Neural crest cell (in vitro differentiated cells): ENCODE measurements around the gene AGBL5. TPM values are rescaled to one million over a fixed set of nuclear protein-coding genes. Genes with fewer than 3 reads are reported as not detected.
A peak's percentile ranks its signal among the peaks of the same experiment; 100 is the strongest.

Source experiments
- DNase-seq: peaks from one replicate; pipeline ENCODE4 v3.0.0; 2021; ENCODE audit warnings: low read depth, mixed read lengths, low spot score
- H3K27ac Mint-ChIP-seq: one replicate; pipeline ENCODE4 v1.8.0; 2021; ENCODE audit warnings: mild to moderate bottlenecking, mixed read lengths; ENCODE audit not compliant: unreplicated experiment
- H3K27me3 Mint-ChIP-seq: 2 replicates; pipeline ENCODE4 v1.8.0; 2021; ENCODE audit warnings: low read depth, mild to moderate bottlenecking, mixed read lengths
- H3K36me3 Mint-ChIP-seq: 2 replicates; pipeline ENCODE4 v1.8.0; 2021; ENCODE audit warnings: low read depth, mild to moderate bottlenecking, mixed read lengths
- H3K4me1 Mint-ChIP-seq: 2 replicates; pipeline ENCODE4 v1.8.0; 2021; ENCODE audit warnings: mixed read lengths
- H3K4me3 Mint-ChIP-seq: one replicate; pipeline ENCODE4 v1.8.0; 2021; ENCODE audit warnings: mild to moderate bottlenecking, mixed read lengths
- H3K9me3 Mint-ChIP-seq: 2 replicates; pipeline ENCODE4 v1.8.0; 2021; ENCODE audit warnings: mixed read lengths
- CTCF ChIP-seq: fragments of 200-600 bp; sonication (generic); conservative IDR thresholded peaks from 2 replicates; pipeline ENCODE4 v1.5.0; 2021; ENCODE audit warnings: antibody characterized with exemption, mild to moderate bottlenecking
- total RNA-seq: library from RNA; stranded (reverse); gene quantifications from 2 replicates; pipeline ENCODE4 v1.2.1, GENCODE V29; 2021

The AGBL5 gene
- total RNA-seq, 1 donor from 2014 or later: 67.2 TPM

DNA sequence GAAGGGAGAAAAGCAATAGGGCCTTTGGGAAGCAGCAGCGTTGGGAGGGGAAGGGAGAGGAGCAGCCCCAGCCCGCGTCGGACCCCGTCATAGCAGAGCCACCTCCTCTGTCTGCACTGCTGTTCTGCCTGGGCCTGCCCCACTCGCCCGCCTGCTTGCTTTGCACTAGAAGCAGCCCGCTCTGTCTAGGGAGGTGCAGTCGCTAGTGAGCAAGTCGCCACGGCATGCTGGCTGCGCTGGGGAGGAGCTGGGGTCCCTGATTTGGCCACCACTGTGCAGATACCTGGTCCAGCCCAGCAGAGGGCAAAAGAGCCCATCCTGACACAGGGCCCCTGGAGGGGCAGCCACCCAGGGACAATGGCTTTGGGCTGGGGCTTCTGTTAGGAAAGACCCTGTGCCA, 26.7 kb upstream of the AGBL5 start:
- peak overlapping the region; percentile 69 for H3K27ac Mint-ChIP-seq
- peaks cover 5% of the 10 kb centered on the region for H3K36me3 Mint-ChIP-seq
- peak overlapping the region; percentile 57 for H3K4me3 Mint-ChIP-seq
- no peak for DNase-seq
- no peaks in the 10 kb centered on the region for H3K27me3 Mint-ChIP-seq
- no peaks in the 10 kb centered on the region for H3K9me3 Mint-ChIP-seq
- no peak for TF ChIP-seq CTCF
- peaks cover 24% of the 10 kb centered on the region for H3K4me1 Mint-ChIP-seq

DNA sequence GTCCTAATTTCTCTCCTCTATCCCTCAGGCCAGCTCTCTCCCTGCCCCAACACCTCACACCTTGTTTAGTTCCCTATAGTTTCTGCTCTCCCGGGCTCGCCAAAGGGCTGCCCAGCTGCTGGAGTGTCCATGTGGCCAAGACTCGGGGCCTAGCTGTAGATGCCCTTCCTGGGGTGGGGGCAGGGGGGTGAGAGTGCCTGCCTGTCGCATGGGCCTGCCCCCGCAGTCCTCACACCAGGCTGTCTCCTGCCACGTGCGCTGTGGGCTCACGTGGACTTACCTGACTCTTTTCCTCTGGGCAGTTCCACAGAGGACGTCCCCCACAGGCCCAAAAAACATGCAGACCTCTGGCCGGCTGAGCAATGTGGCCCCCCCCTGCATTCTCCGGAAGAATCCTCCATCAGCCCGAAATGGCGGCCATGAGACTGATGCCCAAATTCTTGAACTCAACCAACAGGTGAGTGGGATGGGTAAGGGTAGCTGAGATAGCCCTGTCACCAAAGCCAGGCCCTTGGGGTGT, 26.1 kb upstream of the AGBL5 start:
- Mint-ChIP-seq H3K27ac (peak overlapping the region; percentile 69), H3K4me1 (peaks cover 22% of the 10 kb centered on the region)

DNA sequence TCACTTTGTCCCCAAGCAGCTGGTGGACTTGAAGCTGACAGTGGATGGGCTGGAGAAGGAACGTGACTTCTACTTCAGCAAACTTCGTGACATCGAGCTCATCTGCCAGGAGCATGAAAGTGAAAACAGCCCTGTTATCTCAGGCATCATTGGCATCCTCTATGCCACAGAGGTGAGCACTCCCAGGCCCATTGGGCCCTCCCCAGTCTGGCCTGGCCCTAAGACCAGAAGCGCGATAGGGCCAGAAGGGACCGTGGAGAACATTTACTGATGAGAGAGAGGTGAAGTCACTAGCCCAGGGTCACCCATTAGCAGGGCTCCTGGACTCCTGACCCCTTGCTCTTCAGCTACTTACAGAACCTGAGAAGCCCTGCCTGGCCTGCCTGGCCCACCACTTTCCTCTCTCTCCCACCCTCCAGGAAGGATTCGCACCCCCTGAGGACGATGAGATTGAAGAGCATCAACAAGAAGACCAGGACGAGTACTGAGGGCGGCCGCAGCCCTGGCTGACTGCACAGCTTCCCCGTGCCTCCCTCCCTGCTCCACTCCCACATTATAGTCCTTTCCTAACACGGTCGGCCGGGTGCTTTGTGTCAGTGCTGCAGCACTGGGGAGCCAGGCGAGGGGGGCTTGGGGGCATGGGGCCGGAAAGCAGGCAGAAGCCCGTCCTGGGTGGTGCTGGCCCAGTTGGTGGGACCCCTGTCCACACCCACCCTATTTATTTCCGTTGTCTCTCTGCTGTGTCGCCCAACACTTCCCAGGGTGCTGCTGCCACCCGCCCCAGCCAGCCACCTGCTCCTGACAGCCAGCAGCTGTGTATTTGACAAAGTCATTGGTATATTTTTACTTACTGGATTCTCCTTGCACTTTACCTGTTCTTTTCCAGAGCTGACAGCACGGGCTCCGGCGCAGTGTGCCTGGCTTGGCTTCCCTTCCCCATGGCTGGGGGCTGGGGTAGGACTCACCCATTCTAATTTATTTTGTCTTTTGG, 25.3 kb upstream of the AGBL5 start:
- no peak for DNase-seq
- Mint-ChIP-seq H3K9me3 (no peaks in the 10 kb centered on the region), H3K36me3 (peaks cover 5% of the 10 kb centered on the region), H3K4me3 (no peak overlapping the region), H3K4me1 (peaks cover 17% of the 10 kb centered on the region), H3K27ac (peak overlapping the region; percentile 71), H3K27me3 (no peaks in the 10 kb centered on the region)
- TF ChIP-seq CTCF: no peak

More for the DNA sequence above, 26.1 kb upstream of the AGBL5 start:
- peaks cover 5% of the 10 kb centered on the region for H3K36me3 Mint-ChIP-seq
- TF ChIP-seq CTCF: no peak
- peak overlapping the region; percentile 57 for H3K4me3 Mint-ChIP-seq
- H3K27me3 Mint-ChIP-seq: no peaks in the 10 kb centered on the region
- no peaks in the 10 kb centered on the region for H3K9me3 Mint-ChIP-seq
- DNase-seq: no peak

DNA sequence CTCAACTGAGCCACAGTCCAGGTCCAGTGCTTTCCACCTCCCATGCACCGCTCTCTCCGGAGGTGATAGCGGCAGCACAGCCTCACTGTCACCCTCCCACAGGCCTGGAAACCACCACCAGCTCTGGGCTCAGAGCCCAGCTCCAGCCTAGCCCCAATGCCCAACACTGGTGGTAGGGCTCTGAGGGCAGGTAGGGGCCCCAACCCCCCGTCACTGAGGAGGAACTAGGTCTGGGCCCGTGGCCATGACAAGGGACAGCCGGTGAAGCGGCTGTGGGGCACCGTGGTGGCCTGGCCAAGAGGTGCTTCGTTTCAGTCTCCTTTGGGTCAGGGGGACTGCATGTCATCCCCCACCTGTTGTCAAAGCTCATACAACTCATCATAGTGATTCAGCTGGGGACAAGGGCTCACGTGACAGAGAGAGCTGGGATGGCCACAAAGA, 24.2 kb upstream of the AGBL5 start:
- peaks cover 21% of the 10 kb centered on the region for H3K4me1 Mint-ChIP-seq
- H3K27ac Mint-ChIP-seq: peak overlapping the region; percentile 92
- no peak for TF ChIP-seq CTCF
- H3K4me3 Mint-ChIP-seq: no peak overlapping the region
- peaks cover 5% of the 10 kb centered on the region for H3K36me3 Mint-ChIP-seq
- no peaks in the 10 kb centered on the region for H3K9me3 Mint-ChIP-seq
- no peaks in the 10 kb centered on the region for H3K27me3 Mint-ChIP-seq
- DNase-seq: no peak

DNA sequence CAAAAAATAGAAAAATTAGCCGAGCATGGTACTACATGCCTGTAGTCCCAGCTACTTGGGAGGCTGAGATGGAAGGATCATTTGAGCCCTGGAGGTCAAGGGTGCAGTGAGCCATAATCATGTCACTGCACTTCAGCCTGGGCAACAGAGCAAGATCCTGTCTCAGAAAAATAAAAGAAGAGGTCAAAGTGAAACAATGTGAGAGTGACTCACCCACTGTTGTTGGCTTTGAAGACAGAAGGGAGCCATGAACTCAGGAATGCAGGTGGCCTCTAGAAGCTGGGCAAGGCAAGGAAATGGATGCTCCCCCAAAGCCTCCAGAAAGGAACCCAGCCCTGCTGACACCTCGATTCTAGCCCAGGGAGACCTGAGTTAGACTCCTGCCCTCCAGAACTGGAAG, 22.4 kb upstream of the AGBL5 start:
- Mint-ChIP-seq H3K36me3 (peaks cover 5% of the 10 kb centered on the region), H3K4me3 (no peak overlapping the region), H3K27me3 (no peaks in the 10 kb centered on the region), H3K9me3 (no peaks in the 10 kb centered on the region), H3K27ac (no peak overlapping the region), H3K4me1 (peaks cover 34% of the 10 kb centered on the region)
- no peak for DNase-seq
- TF ChIP-seq CTCF: no peak
